GM21390 (cell line): Measurements from ENCODE around the gene SNAPC4.

Experiments used
- ATAC-seq: cut with Tn5 transposase; IDR thresholded peaks from one replicate; pipeline ENCODE4 v1.9.1; 2021; ENCODE audit not compliant: unreplicated experiment

Gene SNAPC4

DNA sequence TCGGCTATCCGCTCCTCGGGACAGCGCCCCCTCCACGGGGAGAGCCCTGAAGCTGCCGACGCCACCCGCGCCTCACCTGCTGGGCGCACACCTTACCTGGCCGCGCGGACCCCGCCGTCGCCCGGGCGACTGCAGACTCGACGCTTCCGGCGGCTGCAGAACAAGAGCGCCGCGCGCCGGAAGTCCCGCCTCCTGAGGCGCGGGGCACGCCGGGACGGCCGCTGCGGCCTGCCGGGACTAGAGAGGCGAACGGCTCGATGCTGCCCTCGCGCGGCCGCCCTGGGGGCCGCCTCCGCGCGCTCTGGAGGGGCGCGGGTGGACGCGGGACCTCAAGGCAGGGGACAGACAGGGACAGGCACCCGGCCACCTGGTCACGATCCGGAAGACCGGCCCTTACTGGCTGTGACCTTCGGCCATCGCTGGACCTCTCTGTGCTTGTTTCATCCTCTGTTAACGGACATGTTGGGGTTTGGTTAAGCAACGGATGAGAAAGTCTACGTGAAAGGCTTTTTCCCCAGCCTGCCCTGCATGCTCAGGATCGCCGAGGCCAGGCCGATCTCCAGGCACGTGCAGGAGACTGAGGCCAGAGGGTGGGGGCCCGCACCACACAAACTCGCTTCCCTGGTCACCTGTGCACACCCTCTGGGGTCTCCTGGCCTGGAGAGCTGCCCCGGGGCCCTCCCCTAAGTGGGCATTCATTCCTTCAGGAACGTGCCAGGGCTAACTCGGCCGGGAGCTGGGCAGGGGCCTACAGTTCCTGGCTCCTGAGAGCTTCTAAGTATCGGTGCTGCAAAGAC, at the start of gene SNAPC4:
Gene SNAPC4, minus strand, starts transcription at position 133 of the 797 bp plus-strand sequence. CDS start 1,742 bp downstream, outside the sequence.
- peak; percentile 72 for ATAC-seq

DNA sequence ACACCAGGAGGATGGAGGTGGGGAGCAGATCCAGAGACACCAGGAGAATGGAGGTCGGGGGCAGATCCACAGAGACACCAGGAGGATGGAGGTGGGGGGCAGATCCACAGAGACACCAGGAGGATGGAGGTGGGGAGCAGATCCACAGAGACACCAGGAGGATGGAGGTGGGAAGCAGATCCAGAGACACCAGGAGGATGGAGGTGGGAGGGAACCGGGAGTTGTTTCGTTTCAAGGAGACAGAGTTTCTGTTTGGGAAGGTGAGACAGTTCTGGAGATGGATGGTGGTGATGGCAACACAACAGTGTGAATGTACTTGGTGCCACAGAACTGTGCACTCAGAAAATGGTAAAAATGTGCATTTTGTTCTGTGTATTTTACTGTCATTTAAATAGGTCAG, 48.7 kb upstream of the SNAPC4 start:
- ATAC-seq, result no peak

GRCh38 chr9:136447173-136447778, 47.3 kb upstream of the SNAPC4 start:
- ATAC-seq, result no peak

DNA sequence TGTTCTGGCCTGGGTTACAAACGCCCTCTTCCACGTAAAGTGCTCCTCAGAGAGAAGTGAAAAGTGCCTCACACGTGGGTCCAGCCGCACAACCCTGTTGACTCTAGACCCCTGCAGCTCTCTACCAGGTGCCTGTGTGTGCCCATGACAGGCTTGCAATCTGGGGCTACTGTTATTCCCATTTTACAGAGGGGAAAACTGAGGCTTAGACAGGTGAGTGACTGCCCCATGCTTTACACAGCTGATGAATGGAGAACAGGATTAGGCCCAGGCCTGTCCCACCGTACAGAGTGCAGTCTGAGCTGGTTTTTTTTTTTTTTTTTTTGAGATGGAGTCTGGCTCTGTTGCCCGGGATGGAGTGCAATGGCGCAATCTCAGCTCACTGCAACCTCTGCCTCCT, 45.8 kb upstream of the SNAPC4 start:
- no peak for ATAC-seq

GRCh38 chr9:136444102-136444501, 44.1 kb upstream of the SNAPC4 start:
- no peak for ATAC-seq

DNA sequence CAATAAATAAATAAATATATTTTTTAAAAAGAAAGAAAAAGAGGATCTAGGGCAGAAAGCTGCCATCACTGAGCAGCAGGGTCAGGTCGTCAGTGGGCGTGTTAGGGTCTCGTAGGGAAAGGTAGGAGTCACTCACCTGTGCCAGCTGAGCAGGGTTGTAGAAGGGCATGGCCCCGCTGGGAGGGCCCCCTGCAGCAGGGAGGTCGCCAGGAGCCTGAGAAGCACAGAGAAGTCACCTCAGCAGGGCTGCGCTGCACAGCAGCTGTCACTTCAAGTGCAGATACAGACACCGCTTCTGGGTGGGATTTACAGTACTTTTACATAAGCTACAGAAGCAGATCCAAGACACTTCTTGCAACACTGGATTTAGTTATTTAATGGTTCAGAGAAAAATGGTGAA, 43.7 kb upstream of the SNAPC4 start:
- ATAC-seq, result no peak

DNA sequence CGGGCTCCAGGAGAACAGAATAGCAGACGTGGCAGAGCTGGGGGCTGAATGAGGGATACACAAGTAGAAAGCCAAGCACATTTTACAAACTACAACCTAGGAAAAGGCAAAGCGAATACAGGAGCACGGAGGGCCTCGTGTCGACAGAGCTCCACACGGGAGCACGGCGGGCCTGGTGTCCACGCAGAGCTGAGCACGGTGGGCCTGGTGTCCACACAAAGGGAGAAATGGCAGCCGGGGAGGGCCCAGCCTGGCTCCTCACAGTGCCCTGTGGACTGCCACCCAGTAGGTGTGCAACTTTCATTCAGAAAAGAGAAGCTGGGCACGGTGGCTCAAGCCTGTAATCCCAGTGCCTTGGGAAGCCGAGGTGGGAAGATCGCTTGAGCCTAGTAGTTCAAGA, 43.1 kb upstream of the SNAPC4 start:
- ATAC-seq, result no peak

GRCh38 chr9:136442265-136442664, 42.3 kb upstream of the SNAPC4 start:
- no peak for ATAC-seq

DNA sequence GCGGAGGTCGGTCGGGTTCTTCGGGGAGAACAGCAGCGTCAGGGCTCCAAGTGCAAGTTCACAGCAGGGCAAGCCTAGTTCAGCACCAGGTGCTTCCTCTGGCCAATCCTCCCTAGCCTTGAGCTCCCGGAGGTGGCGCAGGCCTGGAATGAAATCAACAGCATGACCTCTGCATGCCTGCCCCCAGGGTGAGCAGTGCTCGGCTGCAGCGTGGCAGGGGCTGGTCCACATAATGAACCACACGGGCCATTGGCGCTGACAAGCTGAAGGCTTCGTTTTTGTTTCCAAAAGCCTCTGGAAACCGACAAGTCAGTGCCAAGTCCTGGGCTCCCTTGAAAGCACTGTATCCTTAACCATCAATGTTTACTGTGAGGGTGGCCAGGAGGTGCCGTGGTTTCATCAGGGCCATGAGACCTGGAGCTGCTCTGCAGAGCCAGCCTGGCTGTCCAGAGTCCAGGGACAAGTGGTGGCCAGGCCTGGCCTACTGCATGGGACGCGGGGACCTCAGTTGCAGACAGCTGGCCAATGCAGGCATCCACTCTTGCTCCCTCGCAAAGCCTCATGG, 41.8 kb upstream of the SNAPC4 start:
- no peak for ATAC-seq

GRCh38 chr9:136441191-136441680, 41.3 kb upstream of the SNAPC4 start:
- no peak for ATAC-seq

- peak; percentile 60 for ATAC-seq
These were observed 39.8 kb upstream of the SNAPC4 start, which contains the start of gene INPP5E for GRCh38 chr9:136439481-136440408. Gene INPP5E, minus strand, starts transcription at chr9:136439845. Its CDS starts 426 bp downstream, at chr9:136439419.

DNA sequence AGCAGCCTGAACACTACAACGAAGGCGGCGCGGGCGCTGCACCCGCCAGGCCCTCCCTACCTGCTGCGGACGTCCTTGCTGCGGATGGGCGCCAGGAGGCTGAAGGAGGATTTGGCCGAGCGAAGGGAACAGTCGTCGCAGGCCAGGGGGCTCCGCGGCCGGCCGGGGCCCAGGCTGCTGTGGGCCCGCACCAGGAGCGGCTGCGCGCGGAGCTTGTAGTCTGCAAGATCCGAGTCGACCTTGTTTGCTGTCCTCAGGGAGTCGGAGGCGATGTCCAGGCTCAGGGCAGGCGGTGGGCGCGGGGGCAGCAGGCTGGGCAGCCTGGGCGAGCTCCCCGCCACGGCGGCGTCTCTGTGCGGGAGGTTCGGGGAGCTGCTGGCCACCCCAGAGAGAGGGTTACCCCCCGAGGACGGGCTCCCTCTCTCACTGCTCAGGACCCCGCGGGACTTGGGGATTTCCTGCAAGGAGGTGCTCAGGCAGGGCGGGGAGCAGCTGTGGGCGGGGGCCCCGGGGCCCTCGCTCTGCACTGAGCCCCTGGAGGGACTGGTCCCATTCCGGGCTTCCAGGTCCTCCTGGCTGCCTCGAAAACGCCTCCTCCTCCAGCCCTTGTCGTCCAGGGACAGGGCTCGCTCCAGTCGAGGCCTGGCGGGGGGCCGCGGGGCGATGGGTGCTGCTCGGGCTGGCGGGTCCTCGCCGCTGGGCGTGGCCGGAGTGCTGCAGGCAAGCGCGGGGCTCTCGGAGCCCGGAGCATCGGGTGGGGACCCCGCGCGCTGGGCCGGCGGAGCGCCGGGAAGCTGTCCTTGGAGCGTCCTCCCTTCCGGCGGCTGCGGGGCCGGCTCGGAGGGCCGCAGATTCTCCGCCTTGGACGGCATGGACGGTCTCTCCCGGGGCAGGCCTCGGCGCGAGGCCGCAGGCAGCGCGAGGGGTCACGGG, 38.8 kb upstream of the SNAPC4 start:
- peak; percentile 43 for ATAC-seq

GRCh38 chr9:136437839-136438547, 38.0 kb upstream of the SNAPC4 start:
- ATAC-seq, result no peak

DNA sequence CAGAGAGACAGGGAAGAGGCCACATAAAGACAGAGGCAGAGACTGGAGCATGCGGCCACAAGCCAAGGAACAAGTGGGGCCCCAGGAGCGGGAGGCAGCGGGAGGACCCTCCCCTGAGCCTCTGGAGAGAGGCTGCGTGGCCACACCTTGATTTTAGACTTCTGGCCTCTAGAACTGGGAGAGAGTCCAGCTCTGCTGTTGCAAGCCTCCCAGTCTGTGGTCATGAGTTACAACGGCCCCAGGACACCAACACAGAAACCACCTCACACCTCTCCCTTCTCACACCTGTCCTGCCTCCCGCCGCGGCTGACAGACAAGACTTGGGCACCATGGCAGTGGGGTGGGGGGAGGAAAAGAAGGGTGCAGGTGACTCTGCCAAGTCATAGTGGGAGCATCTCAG, 37.5 kb upstream of the SNAPC4 start:
- no peak for ATAC-seq

DNA sequence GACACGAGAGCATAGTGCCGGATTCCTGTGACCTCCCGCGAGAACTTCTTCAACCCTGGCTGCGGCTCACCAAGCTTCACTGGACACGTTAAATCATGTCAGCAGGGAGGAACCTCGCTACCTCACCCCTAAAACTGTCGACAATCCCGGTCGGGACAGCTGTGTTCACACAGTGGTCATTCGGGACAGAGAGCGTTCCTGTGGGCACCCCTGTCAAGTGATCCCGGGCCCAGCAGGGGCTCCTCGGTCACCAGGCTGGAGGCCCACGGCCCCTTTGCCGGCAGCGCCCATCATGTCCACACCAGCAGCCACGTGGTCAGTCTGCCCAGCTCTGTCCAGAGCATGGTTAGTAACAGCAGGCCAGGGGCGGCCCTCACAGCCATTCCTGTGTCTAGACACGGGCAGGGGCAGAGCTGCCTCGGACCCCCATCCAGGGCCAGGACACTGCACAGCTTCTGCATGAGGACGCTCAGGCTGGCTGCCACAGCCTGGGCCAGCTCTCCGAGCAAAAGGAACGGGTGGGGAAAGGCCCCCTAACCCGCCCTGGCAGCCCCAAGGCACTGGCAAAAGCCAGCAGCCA, 36.2 kb upstream of the SNAPC4 start:
- ATAC-seq, result no peak

DNA sequence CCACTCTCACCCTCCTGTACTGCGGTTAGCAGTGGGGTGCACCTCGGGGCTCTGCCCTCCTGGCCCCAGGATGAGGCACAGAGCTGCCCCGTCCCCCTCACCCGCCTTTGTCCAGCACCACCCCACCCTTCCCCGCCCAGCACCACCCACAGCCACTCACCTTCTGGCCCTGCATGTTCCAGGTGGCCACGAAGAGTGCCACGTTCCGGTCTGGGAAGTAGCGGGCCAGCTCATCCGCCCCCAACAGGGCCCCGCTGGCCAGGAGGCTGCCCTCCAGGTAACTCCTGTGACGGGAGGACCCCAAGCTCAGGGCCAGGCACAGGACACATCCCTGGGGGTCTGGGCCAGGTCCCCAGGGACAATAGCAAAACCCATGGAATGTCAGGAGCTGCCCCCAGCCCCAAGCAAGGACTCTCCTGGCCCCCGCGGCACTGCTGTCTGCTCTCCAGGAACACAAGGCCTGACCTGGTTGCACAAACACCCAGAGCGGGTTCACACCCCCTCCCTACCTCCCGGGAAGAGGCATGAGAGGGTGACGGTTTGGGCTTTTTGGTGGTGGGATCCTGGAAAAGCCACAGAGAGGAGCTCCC, 34.7 kb upstream of the SNAPC4 start:
- ATAC-seq, result no peak

DNA sequence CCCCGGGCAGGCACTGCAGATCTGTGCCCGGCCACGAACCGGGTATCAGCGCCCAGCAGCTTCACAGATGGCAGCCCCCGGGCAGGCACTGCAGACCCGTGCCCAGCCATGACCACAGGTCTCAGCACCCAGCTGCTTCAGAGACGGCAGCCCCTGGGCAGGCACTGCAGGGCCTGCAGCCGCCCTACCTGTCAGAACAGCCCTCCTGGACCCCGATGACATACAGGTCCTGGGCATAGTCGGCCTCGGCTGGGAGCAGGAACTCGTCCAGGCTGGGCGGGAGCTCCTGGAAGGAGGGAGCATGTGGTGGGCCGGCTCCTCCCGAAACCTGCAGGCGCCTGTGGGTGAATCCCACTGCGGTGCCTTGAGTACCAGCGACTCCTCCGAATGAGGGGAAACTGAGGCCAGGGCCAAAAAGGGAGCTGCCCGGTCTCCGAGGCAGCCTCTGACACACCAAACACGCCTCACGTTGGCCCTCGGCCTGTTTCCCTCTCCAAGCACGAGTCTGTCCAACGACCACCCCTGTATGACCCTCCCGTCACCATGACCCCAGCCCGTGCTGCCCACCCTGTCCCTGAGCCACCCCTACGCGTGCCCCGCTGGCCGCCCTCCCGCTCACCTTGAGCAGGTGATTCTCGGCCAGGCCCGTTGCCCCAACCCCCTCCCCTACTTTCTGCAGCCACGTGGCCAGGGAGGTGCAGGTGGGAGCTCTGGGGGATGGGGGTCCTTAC, 34.0 kb upstream of the SNAPC4 start:
- ATAC-seq, result no peak
